ENCODE measurements around the gene MAPK11. TPM values are rescaled to one million over a fixed set of nuclear protein-coding genes. Genes with fewer than 3 reads are reported as not detected.

MAPK11 gene
- total RNA-seq, 1 donor from 2014 or later: 26.1 TPM

DNA sequence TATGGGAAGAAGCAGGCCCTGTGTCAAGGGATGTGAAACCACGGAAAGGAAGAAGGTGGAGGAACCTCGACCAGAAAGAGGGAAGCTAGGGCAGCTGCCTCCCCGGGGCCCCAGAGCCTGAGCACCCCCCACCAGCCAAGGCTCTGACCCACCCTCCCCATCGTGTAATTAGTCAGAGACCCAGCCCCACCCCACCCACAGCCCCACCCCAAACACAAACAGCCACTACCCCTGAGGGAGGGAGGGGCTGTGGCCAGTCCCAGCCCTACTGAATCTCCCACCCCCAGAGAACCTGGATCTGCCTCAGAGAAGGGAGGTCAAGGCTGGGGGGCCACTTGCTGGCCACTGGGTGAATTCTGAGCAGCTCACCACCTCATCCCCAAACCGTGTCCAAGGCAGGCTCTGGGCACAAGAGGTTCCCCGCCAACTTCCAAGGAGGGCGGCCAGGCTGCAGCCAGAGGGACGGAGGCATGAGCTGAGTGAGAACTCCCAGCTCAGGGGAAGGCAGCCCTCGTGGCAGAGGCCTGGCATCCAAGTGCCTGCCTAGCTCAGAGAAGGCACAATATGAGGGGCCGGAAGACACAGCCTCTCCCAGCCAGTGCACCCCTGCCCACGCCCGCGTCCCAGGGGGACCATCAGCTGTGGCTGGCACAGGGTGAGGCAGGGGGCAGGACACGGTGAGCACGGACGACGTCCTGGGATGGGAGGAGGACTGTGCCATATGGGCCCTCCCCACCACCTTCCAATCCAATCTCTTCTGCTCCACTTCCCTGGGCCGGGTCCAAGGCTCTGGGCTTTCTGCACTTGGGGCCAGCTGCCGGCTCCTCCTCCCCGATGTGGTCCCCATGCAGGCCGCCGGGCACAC lies 34.6 kb upstream of the MAPK11 start:
- ATAC-seq (peak; percentile 10), DNase-seq (peak; percentile 82)
- intact Hi-C loops (cut with DNase I): no loop called here
- Histone ChIP-seq H3K9me3 (no peaks in the 10 kb centered on the region), H3K27me3 (no peaks in the 10 kb centered on the region), H3K4me3 (peak overlapping the region; percentile 85), H3K27ac (peak overlapping the region; percentile 95), H3K36me3 (no peaks in the 10 kb centered on the region), H3K4me1 (peaks cover 75% of the 10 kb centered on the region)
- TF ChIP-seq, protein P1, sequence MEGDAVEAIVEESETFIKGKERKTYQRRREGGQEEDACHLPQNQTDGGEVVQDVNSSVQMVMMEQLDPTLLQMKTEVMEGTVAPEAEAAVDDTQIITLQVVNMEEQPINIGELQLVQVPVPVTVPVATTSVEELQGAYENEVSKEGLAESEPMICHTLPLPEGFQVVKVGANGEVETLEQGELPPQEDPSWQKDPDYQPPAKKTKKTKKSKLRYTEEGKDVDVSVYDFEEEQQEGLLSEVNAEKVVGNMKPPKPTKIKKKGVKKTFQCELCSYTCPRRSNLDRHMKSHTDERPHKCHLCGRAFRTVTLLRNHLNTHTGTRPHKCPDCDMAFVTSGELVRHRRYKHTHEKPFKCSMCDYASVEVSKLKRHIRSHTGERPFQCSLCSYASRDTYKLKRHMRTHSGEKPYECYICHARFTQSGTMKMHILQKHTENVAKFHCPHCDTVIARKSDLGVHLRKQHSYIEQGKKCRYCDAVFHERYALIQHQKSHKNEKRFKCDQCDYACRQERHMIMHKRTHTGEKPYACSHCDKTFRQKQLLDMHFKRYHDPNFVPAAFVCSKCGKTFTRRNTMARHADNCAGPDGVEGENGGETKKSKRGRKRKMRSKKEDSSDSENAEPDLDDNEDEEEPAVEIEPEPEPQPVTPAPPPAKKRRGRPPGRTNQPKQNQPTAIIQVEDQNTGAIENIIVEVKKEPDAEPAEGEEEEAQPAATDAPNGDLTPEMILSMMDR (IDR thresholded peaks at IDR 0.05): no peak

DNA sequence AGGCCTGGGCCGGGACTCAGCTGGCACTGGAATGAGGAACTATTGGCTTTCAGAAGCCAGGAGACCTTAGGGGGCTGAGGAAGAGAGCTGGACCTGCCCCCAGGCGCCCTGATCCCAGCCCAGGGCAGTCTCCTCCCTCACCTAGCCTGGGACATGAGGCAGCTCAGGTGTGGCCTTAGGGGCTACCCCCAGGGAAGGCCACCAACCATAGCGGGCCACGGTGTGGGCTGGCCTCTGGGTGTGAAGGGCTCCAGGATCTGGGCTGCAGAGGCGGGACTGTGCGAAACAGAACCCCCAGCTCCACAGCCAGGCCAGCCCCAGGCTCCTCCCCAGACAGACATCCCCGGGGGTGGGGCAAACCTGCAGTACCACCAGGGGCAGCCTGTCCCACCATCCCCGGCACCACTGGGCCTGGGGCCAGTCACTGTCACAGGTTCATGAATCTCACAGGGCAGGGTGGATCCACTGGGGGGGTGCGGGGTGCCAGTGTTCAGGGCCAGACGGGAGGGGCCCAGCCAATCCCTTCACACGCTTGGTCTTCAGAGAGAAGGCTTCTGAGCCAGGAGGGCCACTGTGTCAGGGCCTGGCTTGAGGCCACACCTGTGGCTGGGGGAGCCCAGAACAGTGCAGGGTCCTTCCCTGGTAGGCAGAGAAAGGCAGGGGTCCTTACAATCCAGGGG lies 33.8 kb upstream of the MAPK11 start:
- ATAC-seq (peak; percentile 42), DNase-seq (peak; percentile 87)
- intact Hi-C loops (cut with DNase I): no loop called here
- peaks cover 74% of the 10 kb centered on the region for H3K4me1 ChIP-seq
- no peaks in the 10 kb centered on the region for H3K36me3 ChIP-seq
- H3K27ac ChIP-seq: peak overlapping the region; percentile 95
- TF ChIP-seq, protein P1 (IDR thresholded peaks at IDR 0.05): no peak
- peak overlapping the region; percentile 85 for H3K4me3 ChIP-seq
- no peaks in the 10 kb centered on the region for H3K27me3 ChIP-seq
- H3K9me3 ChIP-seq: no peaks in the 10 kb centered on the region

DNA sequence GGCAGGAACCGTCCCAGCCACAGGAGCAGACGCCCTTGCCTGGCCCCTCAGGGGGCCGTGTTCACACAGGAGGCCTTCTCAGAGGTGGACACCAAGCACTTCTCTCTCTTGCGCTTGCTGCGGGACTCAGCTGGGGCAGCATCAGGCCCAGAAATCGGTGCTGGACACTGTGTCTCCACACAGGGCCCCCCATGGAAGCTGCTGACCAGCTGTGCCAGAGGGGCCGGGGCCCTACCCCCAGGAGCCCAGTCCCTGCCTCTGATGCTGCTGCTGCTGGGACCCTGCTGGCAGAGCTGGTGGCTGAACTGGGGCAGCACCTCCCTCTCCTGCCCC lies 33.3 kb upstream of the MAPK11 start:
- Histone ChIP-seq H3K27ac (peak overlapping the region; percentile 95), H3K9me3 (no peaks in the 10 kb centered on the region), H3K27me3 (no peaks in the 10 kb centered on the region), H3K4me3 (peak overlapping the region; percentile 85), H3K4me1 (peaks cover 76% of the 10 kb centered on the region), H3K36me3 (no peaks in the 10 kb centered on the region)
- intact Hi-C loops (cut with DNase I): no loop called here
- DNase-seq: no peak
- TF ChIP-seq, protein P1 (IDR thresholded peaks at IDR 0.05): no peak
- ATAC-seq: no peak

DNA sequence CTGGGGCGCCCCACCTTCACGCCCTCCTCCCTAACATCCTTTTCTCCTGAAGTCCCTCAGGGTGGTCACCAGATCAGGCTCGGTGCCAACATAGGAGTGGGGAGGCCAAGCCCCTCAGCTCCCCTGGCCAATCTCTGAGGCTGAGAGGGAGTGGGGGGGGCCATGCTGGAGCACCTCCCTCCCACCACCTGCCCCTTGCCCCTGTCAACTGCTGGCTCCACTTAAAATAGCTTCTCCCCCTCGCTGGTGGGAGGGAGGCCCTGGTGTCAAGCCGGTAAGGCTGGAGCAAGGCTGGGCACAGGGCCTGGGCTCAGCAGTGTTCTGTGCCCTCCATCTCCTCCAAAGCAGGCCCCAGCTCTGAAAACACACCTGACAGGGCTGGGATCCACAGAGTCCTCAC lies 32.4 kb upstream of the MAPK11 start:
- peak overlapping the region; percentile 78 for H3K27ac ChIP-seq
- peaks cover 78% of the 10 kb centered on the region for H3K4me1 ChIP-seq
- TF ChIP-seq, protein P1 (IDR thresholded peaks at IDR 0.05): no peak
- no peaks in the 10 kb centered on the region for H3K36me3 ChIP-seq
- DNase-seq (no peak), ATAC-seq (no peak)
- peak overlapping the region; percentile 21 for H3K4me3 ChIP-seq
- intact Hi-C loops (cut with DNase I): no loop called here
- no peaks in the 10 kb centered on the region for H3K9me3 ChIP-seq
- no peaks in the 10 kb centered on the region for H3K27me3 ChIP-seq

DNA sequence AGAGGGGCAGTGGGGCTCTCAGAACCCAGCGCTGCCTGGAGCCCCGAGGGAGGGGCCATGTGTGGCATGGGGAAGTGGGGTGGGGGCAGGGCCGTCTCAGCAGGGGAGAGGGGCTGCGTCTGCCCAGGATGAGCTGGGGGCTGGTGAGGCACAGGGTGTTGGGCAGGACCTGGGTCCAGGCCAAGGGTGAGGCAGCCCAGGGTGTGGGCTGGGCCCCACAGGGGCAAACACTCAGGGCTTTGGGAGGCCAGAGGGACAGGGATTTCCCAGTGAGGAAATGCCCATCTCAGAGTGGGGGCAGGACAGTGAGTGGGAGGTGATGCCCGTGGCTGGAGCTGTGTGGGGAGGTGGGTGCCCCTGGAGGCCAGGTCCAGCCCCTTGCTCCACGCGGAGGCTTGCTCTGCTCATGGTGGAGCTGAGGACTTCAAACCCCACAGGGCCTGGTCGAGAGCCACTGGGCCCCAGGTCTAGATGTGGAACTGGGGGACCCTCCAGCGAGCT lies 31.9 kb upstream of the MAPK11 start:
- no peaks in the 10 kb centered on the region for H3K9me3 ChIP-seq
- intact Hi-C loops (cut with DNase I): no loop called here
- H3K27me3 ChIP-seq: no peaks in the 10 kb centered on the region
- H3K4me3 ChIP-seq: peak overlapping the region; percentile 21
- DNase-seq: peak; percentile 85
- peaks cover 83% of the 10 kb centered on the region for H3K4me1 ChIP-seq
- H3K27ac ChIP-seq: peak overlapping the region; percentile 78
- ATAC-seq: peak; percentile 19
- TF ChIP-seq, protein P1 (IDR thresholded peaks at IDR 0.05): no peak
- H3K36me3 ChIP-seq: no peaks in the 10 kb centered on the region

All from upper lobe of right lung (tissue), 1 donor.